Ureter (tissue), 1 donor: ENCODE measurements around the gene SLIT1. TPM values are rescaled to one million over a fixed set of nuclear protein-coding genes. Genes with fewer than 3 reads are reported as not detected.
"Not testable (repeated sequence)": the region's sequence is repeated elsewhere in the genome, so short reads cannot be mapped to it uniquely, and the experiment has no call there.

Experiments
- DNase-seq: peaks from one replicate; pipeline ENCODE4 v3.0.0-alpha.2; 2020; ENCODE audit warnings: low spot score
- total RNA-seq: library from RNA; stranded (reverse); gene quantifications from one replicate; pipeline ENCODE4 v1.2.4, GENCODE V29; 2023
- donor health status: DM: yes; HTN: yes; CAD: no.

The SLIT1 gene
- total RNA-seq, 1 donor from 2014 or later = 0.34 TPM

- not testable (repeated sequence) for DNase-seq
Measured at GRCh38 chr10:97082575-97082974, 103.2 kb downstream of the SLIT1 start.

GRCh38 chr10:97081621-97082235 is 104.0 kb downstream of the SLIT1 start:
- DNase-seq = no peak

GRCh38 chr10:97080051-97080776 is 105.5 kb downstream of the SLIT1 start:
- DNase-seq = no peak

- DNase-seq = no peak
Measured at GRCh38 chr10:97079448-97079847, 106.3 kb downstream of the SLIT1 start.

- DNase-seq = no peak
Measured at GRCh38 chr10:97078938-97079445, 106.8 kb downstream of the SLIT1 start.

- DNase-seq = no peak
Measured at GRCh38 chr10:97078261-97078937, 107.4 kb downstream of the SLIT1 start.

- no peak for DNase-seq
Measured at GRCh38 chr10:97076781-97077180, 109.0 kb downstream of the SLIT1 start.

GRCh38 chr10:97075961-97076525 is 109.7 kb downstream of the SLIT1 start:
- no peak for DNase-seq

- DNase-seq = no peak
Measured at GRCh38 chr10:97075421-97075820, 110.3 kb downstream of the SLIT1 start.

- no peak for DNase-seq
Measured at GRCh38 chr10:97074256-97075145, 111.3 kb downstream of the SLIT1 start.

GRCh38 chr10:97072851-97073665 is 112.7 kb downstream of the SLIT1 start:
- DNase-seq = peak; percentile 86

- no peak for DNase-seq
Measured at GRCh38 chr10:97071496-97071895, 114.3 kb downstream of the SLIT1 start.

GRCh38 chr10:97069576-97070362 is 116.0 kb downstream of the SLIT1 start:
- DNase-seq = no peak

- no peak for DNase-seq
Measured at GRCh38 chr10:97069026-97069425, 116.7 kb downstream of the SLIT1 start.

- no peak for DNase-seq
Measured at GRCh38 chr10:97067716-97068391, 117.9 kb downstream of the SLIT1 start.

GRCh38 chr10:97066877-97067555 is 118.7 kb downstream of the SLIT1 start:
- DNase-seq = no peak

- DNase-seq = no peak
Measured at GRCh38 chr10:97065686-97066660, 119.8 kb downstream of the SLIT1 start.
